GM18526 (cell line): ENCODE data around the gene MEF2C.

Experiments
- POLR2A ChIP-seq: IDR thresholded peaks from 3 replicates; pipeline ENCODE4 v1.6.1; 2011; ENCODE audit not compliant: insufficient read length; ENCODE audit errors: extremely low read depth

Gene MEF2C

DNA sequence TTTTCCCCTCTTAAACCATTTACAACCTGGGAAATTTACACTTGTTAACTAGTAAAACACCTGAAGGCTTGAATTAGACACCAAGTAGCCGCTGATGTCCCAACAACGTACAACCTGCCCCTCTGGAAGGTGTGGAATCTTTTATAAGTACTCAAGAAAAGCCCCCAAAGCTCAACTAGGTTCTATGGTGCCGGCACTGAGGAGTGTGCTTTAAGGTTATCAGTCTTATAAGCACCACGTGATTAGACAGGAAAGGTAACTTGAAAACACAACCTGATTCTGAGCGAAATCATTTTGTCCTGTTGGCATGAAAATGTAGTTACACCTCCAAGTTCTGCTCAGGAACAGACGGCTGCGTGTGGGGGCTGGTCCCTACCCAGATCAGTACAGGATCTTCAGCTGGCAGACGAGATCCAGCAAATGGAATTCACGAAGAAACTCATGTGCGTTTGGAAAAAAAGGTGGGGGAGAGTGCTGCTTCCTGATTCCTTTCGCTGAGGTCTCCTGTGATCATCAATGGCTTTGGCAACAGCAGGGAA is 195.5 kb downstream of the MEF2C start:
- no peak for TF ChIP-seq POLR2A

GRCh38 chr5:88686726-88687125 is 196.3 kb downstream of the MEF2C start:
- no peak for TF ChIP-seq POLR2A

DNA sequence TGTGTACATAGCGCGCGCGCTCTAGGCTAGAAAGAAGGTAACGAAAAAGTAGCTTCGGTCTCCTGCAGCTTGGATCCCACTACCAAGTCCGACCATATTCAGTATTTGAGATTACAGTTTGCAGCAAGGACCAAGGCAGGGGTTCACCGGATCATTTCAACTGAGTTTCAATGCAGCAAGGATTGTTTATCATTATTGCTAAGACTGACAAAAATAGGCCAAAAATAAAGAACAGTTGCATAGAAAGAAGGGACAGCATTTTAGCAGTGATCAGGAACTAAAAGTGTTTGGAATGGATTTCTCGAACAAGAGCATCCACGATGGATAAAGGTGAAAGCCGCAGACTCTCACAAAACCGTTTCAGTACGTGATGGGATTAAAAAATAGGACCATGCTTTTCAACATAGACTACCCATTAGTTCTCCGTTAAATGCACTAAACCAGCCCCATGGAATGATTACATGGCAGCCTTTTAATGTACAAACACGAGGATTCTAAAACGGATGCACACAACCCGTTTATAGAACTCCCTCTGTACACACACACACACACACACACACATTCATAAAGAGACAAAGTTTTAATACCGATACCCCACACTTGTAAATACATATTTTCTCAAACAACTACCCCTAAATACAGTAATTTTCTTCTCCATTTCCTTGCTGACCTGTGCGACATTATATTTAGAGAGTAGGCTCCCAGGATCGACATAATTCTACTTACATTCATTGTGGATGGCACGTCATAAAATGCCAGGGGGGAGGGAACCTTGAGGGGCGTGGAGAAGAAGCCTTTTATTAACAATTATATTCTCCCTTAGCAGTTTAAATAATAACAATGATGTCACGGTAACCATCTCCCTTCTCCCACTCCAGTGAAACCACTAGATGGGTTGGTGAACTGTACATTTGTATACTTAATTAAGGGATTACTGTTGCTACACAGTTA is 197.1 kb downstream of the MEF2C start:
- no peak for TF ChIP-seq POLR2A

DNA sequence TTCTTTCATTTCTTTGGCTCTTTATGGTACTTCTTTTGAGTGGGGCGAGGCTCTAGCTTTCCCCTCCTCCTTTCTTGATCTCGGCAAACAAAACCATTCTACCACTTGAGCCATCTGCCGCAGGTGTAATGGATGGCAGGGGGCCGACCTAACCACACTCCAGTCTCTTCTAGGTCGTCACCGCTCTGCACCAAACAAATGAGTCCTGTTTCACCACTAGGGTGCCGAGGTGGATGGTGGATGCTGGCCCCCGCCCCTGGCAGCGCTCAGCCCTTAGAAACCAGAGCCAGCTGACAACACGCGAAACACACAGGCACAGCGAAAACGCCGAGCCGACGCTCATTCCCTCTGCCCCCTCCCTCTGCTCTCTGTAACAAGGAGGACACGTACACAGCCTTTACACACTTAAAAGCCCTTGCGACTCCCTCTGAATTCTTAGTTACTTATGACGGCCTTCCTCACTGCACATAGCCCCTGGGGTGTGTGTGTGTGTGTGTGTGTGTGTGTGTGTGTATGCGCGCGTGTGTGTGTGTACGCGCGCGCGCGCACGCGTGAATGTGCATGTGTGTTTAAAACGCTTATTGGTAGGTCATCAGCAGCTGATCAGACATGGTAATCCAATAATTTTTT is 199.4 kb downstream of the MEF2C start:
- no peak for TF ChIP-seq POLR2A

GRCh38 chr5:88682881-88683361 is 200.1 kb downstream of the MEF2C start:
- TF ChIP-seq POLR2A, result no peak

- TF ChIP-seq POLR2A, result no peak
Measured at GRCh38 chr5:88682131-88682530, 200.9 kb downstream of the MEF2C start.

GRCh38 chr5:88681211-88681803 is 201.7 kb downstream of the MEF2C start:
- TF ChIP-seq POLR2A, result no peak

DNA sequence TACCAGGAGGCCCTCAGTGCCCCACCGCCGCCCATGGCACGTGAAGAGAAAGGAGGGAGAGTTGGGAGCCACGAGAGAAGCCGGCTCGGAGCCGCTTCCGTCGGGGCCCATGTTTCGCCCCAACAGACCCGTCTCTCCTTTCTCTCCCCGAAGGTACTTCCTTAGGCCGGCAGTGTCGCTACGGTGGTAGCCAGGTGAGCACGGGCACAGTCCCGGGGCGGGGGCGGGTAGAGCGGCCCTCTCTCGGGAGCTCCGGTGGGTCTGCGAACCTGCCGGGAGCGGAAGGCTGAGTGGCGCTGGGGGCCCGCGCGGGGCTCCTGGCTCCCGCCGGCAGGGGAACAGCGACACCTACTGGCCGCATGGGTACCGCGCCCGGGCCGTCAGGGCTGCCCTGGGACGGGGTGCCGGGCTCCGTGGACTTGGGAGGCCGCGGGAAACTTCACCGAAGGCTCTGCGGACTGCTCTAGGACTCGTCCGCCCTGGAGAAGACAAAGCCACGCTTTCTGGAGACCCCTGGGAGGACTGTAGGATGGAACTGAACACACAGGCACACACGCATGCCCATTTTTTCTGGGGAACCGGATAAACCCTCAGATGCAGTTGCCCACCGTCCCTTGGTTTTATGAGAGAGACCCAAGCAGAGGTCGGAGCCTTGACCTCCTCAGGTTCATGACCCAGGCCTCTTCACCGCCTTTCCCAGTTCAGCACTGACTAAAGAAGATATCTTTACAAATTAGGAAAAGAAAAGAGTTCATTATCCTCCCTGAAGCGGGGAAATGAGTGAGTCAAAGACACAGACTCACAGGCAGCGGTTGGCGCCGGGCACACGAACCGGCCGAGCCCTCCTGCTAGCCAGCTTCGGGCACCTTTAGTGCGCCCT is 202.5 kb downstream of the MEF2C start:
- no peak for TF ChIP-seq POLR2A

- no peak for TF ChIP-seq POLR2A
Measured at GRCh38 chr5:88679638-88680037, 203.3 kb downstream of the MEF2C start.

DNA sequence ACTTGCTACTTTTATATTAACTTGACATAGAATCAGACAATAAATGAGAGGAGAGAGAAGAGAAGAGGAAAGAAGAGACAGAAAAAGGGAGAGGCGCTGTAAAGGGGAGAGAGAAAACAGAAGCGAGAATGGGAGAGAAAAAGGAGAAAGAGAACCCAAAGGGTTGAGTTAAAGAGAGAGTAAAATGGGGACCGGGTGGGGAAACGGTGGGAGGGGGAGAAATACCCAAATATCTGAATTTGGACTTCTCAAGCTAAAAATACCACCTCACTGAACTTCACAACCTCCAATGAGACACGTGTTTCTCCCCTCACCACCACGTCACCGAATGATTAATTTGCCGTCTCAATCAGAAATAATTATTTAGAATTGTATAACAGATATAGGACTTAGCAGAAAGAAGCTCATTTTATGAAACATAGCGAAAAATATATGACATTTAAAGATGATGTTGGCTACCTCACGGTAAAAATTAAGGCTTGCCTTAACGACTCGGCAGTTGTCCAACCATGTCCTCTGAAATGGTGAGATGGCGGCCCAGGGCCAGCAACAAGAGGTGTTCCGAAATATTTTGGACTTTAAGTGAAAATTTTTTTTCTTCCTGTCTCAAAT is 204.1 kb downstream of the MEF2C start:
- no peak for TF ChIP-seq POLR2A

DNA sequence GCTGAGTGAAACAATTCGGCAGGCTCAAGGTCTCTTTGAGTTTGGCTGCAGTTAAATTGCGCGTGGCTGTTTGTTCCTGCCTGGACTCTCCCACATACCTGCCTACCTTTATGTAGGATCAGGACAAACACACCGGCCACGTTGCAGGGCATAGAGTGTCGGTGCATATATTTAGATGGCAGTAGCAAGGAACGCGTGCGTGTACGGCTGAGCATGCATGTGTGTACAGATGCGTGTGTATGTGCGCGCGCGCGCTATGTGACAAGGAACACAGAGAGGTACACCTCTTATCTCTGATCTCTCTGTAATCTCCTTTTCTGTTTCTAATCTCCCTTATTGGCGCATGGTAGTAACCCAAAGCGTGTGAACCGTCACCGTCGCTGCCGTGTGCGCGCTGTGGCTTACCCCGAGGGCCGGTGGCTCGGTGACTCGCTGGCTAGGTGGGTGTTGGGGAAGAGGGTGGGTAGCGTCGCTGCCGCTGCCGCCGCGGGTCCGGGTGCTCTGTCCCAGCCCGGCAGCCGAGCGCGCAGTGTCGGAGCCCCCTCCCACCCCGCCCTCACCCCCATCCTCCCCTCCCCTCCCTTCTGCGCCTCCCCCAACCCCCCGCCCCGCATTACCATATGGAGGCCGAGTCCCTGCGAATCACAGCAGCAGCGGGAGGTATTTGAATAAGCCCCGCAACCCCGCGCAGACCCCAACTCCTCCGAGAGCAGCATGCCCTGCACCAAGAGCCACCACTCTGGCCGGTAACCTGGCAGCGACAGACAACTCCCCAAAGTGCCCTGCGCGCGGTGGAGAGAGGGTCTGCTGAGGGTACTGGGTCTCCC is 204.8 kb downstream of the MEF2C start:
- no peak for TF ChIP-seq POLR2A

DNA sequence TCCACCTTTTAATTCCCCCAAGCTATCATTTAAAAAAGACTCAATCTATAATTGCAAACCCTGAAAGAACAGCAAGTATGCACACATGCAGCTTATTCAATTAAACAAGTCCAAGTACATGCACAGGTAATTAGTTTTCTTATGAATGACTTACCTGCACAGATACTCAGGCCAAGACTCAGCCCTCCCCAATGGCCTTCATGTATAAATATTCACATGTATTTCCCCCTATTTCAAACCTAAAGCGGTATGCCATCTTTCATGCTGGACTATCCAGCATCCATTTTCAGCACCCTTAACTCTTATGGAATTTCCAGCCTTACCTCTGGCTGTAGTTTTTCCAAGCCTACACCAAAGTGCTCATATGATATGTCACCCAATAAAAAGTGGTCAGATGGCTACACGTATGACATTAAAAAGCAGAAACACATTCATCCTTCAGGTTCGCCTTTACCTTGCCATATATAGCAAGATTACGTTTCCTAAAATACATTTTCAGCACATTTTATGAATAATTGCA is 205.5 kb downstream of the MEF2C start:
- TF ChIP-seq POLR2A, result no peak
